NT2/D1 (cell line): ENCODE results near the gene TERT.

Experiments used
- SUZ12 ChIP-seq: IDR thresholded peaks from 2 replicates; pipeline ENCODE4 v1.6.1; 2011; ENCODE audit not compliant: insufficient read length, insufficient read depth; ENCODE audit errors: extremely low read depth
- YY1 ChIP-seq: IDR thresholded peaks from 2 replicates; pipeline ENCODE4 v1.6.1; 2011; ENCODE audit not compliant: insufficient read length, insufficient read depth
- ZNF274 ChIP-seq: IDR thresholded peaks from 2 replicates; pipeline ENCODE4 v1.6.1; 2011; ENCODE audit warnings: mild to moderate bottlenecking, low read depth, low read length

- TF ChIP-seq YY1 (no peak), ZNF274 (no peak), SUZ12 (no peak)
These were observed 4.0 kb upstream of the TERT start for GRCh38 chr5:1298723-1299510.
